Measurements from ENCODE around the gene EFCAB6. TPM values are rescaled to one million over a fixed set of nuclear protein-coding genes. Genes with fewer than 3 reads are reported as not detected.
A peak's percentile ranks its signal among the peaks of the same experiment; 100 is the strongest.

EFCAB6 gene
- total RNA-seq, 1 donor = 2.7 TPM

- TF ChIP-seq CTCF (IDR thresholded peaks at IDR 0.05; ENCODE audit: insufficient read depth, low read length) = no peak
- no peak for DNase-seq (ENCODE audit: low read depth)
- no peak overlapping the region for H3K4me3 ChIP-seq (ENCODE audit: low read depth, low read length)
These were observed 105.4 kb downstream of the EFCAB6 start for GRCh38 chr22:43706571-43707328.

- TF ChIP-seq CTCF (IDR thresholded peaks at IDR 0.05; ENCODE audit: insufficient read depth, low read length) = no peak
- no peak for DNase-seq (ENCODE audit: low read depth)
- no peak overlapping the region for H3K4me3 ChIP-seq (ENCODE audit: low read depth, low read length)
These were observed 106.0 kb downstream of the EFCAB6 start for GRCh38 chr22:43706151-43706550.

GRCh38 chr22:43704051-43704450 is 108.1 kb downstream of the EFCAB6 start:
- TF ChIP-seq CTCF (IDR thresholded peaks at IDR 0.05; ENCODE audit: insufficient read depth, low read length) = no peak
- DNase-seq (ENCODE audit: low read depth) = no peak
- no peak overlapping the region for H3K4me3 ChIP-seq (ENCODE audit: low read depth, low read length)

GRCh38 chr22:43698403-43698802 is 113.7 kb downstream of the EFCAB6 start:
- no peak overlapping the region for H3K4me3 ChIP-seq (ENCODE audit: low read depth, low read length)
- peak; percentile 15 for DNase-seq (ENCODE audit: low read depth)
- no peak for TF ChIP-seq CTCF (IDR thresholded peaks at IDR 0.05; ENCODE audit: insufficient read depth, low read length)

GRCh38 chr22:43697894-43698293 is 114.2 kb downstream of the EFCAB6 start:
- no peak for TF ChIP-seq CTCF (IDR thresholded peaks at IDR 0.05; ENCODE audit: insufficient read depth, low read length)
- H3K4me3 ChIP-seq (ENCODE audit: low read depth, low read length) = no peak overlapping the region
- no peak for DNase-seq (ENCODE audit: low read depth)

GRCh38 chr22:43693249-43693648 is 118.9 kb downstream of the EFCAB6 start:
- H3K4me3 ChIP-seq (ENCODE audit: low read depth, low read length) = no peak overlapping the region
- TF ChIP-seq CTCF (IDR thresholded peaks at IDR 0.05; ENCODE audit: insufficient read depth, low read length) = no peak
- no peak for DNase-seq (ENCODE audit: low read depth)

GRCh38 chr22:43689356-43689755 is 122.7 kb downstream of the EFCAB6 start:
- H3K4me3 ChIP-seq (ENCODE audit: low read depth, low read length) = no peak overlapping the region
- DNase-seq (ENCODE audit: low read depth) = no peak
- TF ChIP-seq CTCF (IDR thresholded peaks at IDR 0.05; ENCODE audit: insufficient read depth, low read length) = no peak
